WTC11 (cell line): ENCODE results near the gene KSR1.

Experiments used
- ATF2 ChIP-seq: sonication (generic); formaldehyde crosslinking; IDR thresholded peaks from 2 replicates; pipeline ENCODE4 v1.8.1; 2022; ENCODE audit warnings: low read depth, missing genetic modification reagents, borderline replicate concordance
- CTCF ChIP-seq: fragments of 200-600 bp; IDR thresholded peaks from 2 replicates; pipeline ENCODE4 v1.8.0; 2022; ENCODE audit warnings: antibody characterized with exemption
- E2F4 ChIP-seq: sonication (generic); formaldehyde crosslinking; IDR thresholded peaks from 2 replicates; pipeline ENCODE4 v1.8.1; 2022; ENCODE audit warnings: low read depth, mild to moderate bottlenecking, moderate library complexity, missing genetic modification reagents, borderline replicate concordance
- FOXK1 ChIP-seq: sonication (generic); formaldehyde crosslinking; IDR thresholded peaks from 2 replicates; pipeline ENCODE4 v1.8.0; 2022; ENCODE audit warnings: mild to moderate bottlenecking, moderate library complexity, missing genetic modification reagents

- TF ChIP-seq FOXK1 (CRISPR knock-in tag), result no peak
- no peak for TF ChIP-seq CTCF
- no peak for TF ChIP-seq ATF2 (CRISPR knock-in tag)
- TF ChIP-seq E2F4, result no peak
Observed at GRCh38 chr17:27564463-27564862, 108.2 kb downstream of the KSR1 start.
